ENCODE results near the gene CFAP221. TPM values are rescaled to one million over a fixed set of nuclear protein-coding genes. Genes with fewer than 3 reads are reported as not detected.

The CFAP221 gene
- total RNA-seq, 3 donors from 2014 or later (not counting 1 experiment from before 2014, with no cell fraction given): not detected

DNA sequence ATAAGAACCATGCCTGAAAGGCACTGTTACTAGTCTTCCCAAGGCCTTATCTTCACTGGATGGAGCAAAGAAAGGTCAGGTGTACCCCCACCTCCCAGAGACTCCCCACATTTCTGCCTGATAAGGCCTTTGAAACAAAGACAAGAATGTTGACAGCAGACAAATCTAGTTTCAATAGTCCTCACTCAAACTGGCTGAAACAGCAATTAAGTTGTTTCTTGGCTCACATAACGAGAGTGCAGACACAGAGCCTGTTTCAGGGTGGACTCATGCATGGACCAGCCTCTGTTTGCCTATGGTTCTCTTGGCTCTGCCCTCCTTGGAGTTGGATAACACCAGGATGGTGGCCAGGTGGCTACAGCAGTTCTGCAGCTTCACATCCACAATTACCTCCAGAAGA is 7.5 kb upstream of the CFAP221 start:
- Histone ChIP-seq H3K27ac (ENCODE audit: low read length) (no peak overlapping the region), H3K36me3 (ENCODE audit: control insufficient read depth, insufficient read depth, low read length) (no peaks in the 10 kb centered on the region), H3K27me3 (ENCODE audit: control insufficient read depth, insufficient read depth, low read length) (peaks cover 2% of the 10 kb centered on the region), H3K4me3 (ENCODE audit: low read length) (no peak overlapping the region), H3K9me3 (ENCODE audit: control insufficient read depth, insufficient read depth, low read length) (peaks cover 5% of the 10 kb centered on the region), H3K4me1 (ENCODE audit: control insufficient read depth, insufficient read depth, low read length) (no peaks in the 10 kb centered on the region)
- Mint-ChIP-seq H3K4me1 (no peaks in the 10 kb centered on the region), H3K27ac (no peak overlapping the region), H3K4me3 (no peak overlapping the region), H3K36me3 (peaks cover 13% of the 10 kb centered on the region), H3K9me3 (peaks cover 2 to 6% of the 10 kb centered on the region in 2 donors), H3K27me3 (ENCODE audit: low read depth in 2 of 2) (peaks cover 8 to 36% of the 10 kb centered on the region in 2 donors)
- 52% methylated on average over 1 of the region's 1 CpG for WGBS (ENCODE audit: insufficient coverage)
- ATAC-seq (no peak), DNase-seq (no peak)
- intact Hi-C loops (cut with micrococcal nuclease): no loop called here
- TF ChIP-seq, protein P1, sequence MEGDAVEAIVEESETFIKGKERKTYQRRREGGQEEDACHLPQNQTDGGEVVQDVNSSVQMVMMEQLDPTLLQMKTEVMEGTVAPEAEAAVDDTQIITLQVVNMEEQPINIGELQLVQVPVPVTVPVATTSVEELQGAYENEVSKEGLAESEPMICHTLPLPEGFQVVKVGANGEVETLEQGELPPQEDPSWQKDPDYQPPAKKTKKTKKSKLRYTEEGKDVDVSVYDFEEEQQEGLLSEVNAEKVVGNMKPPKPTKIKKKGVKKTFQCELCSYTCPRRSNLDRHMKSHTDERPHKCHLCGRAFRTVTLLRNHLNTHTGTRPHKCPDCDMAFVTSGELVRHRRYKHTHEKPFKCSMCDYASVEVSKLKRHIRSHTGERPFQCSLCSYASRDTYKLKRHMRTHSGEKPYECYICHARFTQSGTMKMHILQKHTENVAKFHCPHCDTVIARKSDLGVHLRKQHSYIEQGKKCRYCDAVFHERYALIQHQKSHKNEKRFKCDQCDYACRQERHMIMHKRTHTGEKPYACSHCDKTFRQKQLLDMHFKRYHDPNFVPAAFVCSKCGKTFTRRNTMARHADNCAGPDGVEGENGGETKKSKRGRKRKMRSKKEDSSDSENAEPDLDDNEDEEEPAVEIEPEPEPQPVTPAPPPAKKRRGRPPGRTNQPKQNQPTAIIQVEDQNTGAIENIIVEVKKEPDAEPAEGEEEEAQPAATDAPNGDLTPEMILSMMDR (IDR thresholded peaks at IDR 0.05): no peak

DNA sequence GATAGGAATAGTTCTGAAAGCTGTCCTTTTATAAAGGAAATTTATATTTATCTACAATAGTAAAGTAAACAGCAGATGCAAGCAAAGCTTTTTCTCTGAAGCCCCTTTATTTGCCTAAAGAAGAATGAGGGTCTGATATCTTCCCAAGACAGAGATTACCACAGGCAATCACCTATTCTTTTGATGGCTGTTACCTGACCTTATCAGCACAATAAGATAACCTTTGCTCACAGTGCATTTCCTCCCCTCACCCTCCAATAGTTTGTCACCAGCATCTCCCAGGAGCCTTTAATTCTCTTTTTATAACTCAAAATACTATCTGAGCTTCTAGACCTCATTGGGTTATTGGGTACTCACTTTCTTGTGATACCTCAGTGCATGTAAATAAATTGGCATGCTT is 6.5 kb upstream of the CFAP221 start:
- Mint-ChIP-seq H3K27me3 (ENCODE audit: low read depth in 2 of 2) (peaks cover 16 to 39% of the 10 kb centered on the region in 2 donors), H3K36me3 (peaks cover 6% of the 10 kb centered on the region), H3K4me1 (no peaks in the 10 kb centered on the region), H3K9me3 (peaks cover 2 to 3% of the 10 kb centered on the region in 2 donors), H3K27ac (no peak overlapping the region), H3K4me3 (no peak overlapping the region)
- TF ChIP-seq, protein P1 (IDR thresholded peaks at IDR 0.05): no peak
- Histone ChIP-seq H3K4me3 (ENCODE audit: low read length) (no peak overlapping the region), H3K4me1 (ENCODE audit: control insufficient read depth, insufficient read depth, low read length) (no peaks in the 10 kb centered on the region), H3K36me3 (ENCODE audit: control insufficient read depth, insufficient read depth, low read length) (no peaks in the 10 kb centered on the region), H3K27ac (ENCODE audit: low read length) (no peak overlapping the region), H3K27me3 (ENCODE audit: control insufficient read depth, insufficient read depth, low read length) (peaks cover 9% of the 10 kb centered on the region), H3K9me3 (ENCODE audit: control insufficient read depth, insufficient read depth, low read length) (peaks cover 5% of the 10 kb centered on the region)
- intact Hi-C loops (cut with micrococcal nuclease): no loop called here
- ATAC-seq: no peak
- no peak for DNase-seq

- intact Hi-C loops (cut with micrococcal nuclease): no loop called here
- TF ChIP-seq, protein P1 (IDR thresholded peaks at IDR 0.05): no peak
- Mint-ChIP-seq H3K9me3 (no peaks in the 10 kb centered on the region), H3K27ac (no peak overlapping the region), H3K27me3 (ENCODE audit: low read depth in 2 of 2) (peaks cover 35 to 69% of the 10 kb centered on the region in 2 donors), H3K4me3 (no peak overlapping the region), H3K4me1 (peaks cover 0 to 5% of the 10 kb centered on the region in 2 donors), H3K36me3 (peaks cover 7% of the 10 kb centered on the region)
- ATAC-seq (no peak), DNase-seq (no peak)
- 83% methylated on average over 2 of the region's 2 CpGs for WGBS (ENCODE audit: insufficient coverage)
- no peak overlapping the region for H3K27ac ChIP-seq (ENCODE audit: low read length)
- no peaks in the 10 kb centered on the region for H3K36me3 ChIP-seq (ENCODE audit: control insufficient read depth, insufficient read depth, low read length)
- H3K4me1 ChIP-seq (ENCODE audit: control insufficient read depth, insufficient read depth, low read length): peaks cover 6% of the 10 kb centered on the region
- H3K27me3 ChIP-seq (ENCODE audit: control insufficient read depth, insufficient read depth, low read length): peaks cover 26% of the 10 kb centered on the region
- H3K4me3 ChIP-seq (ENCODE audit: low read length): no peak overlapping the region
- H3K9me3 ChIP-seq (ENCODE audit: control insufficient read depth, insufficient read depth, low read length): no peaks in the 10 kb centered on the region
Measured at GRCh38 chr2:119541476-119541875, 2.8 kb upstream of the CFAP221 start.

- H3K27ac Mint-ChIP-seq: no peak overlapping the region
- 77% methylated on average over 9 of the region's 11 CpGs for WGBS (ENCODE audit: insufficient coverage)
- peaks cover 35 to 61% of the 10 kb centered on the region in 2 donors for H3K27me3 Mint-ChIP-seq (ENCODE audit: low read depth in 2 of 2)
Measured at GRCh38 chr2:119544939-119545475, 758 bp downstream of the CFAP221 start.

More at GRCh38 chr2:119544939-119545475, 758 bp downstream of the CFAP221 start:
- H3K27me3 ChIP-seq (ENCODE audit: control insufficient read depth, insufficient read depth, low read length): peaks cover 31% of the 10 kb centered on the region
- peaks cover 7% of the 10 kb centered on the region for H3K36me3 Mint-ChIP-seq
- DNase-seq: no peak
- TF ChIP-seq, protein P1 (IDR thresholded peaks at IDR 0.05): no peak
- no peak overlapping the region for H3K27ac ChIP-seq (ENCODE audit: low read length)
- H3K4me1 Mint-ChIP-seq: peaks cover 0 to 5% of the 10 kb centered on the region in 2 donors
- H3K4me1 ChIP-seq (ENCODE audit: control insufficient read depth, insufficient read depth, low read length): peaks cover 6% of the 10 kb centered on the region
- no peak for ATAC-seq
- H3K36me3 ChIP-seq (ENCODE audit: control insufficient read depth, insufficient read depth, low read length): no peaks in the 10 kb centered on the region
- peak overlapping the region; percentile 61 for H3K4me3 Mint-ChIP-seq
- intact Hi-C loops (cut with micrococcal nuclease): no loop called here
- H3K9me3 Mint-ChIP-seq: no peaks in the 10 kb centered on the region
- H3K4me3 ChIP-seq (ENCODE audit: low read length): no peak overlapping the region
- no peaks in the 10 kb centered on the region for H3K9me3 ChIP-seq (ENCODE audit: control insufficient read depth, insufficient read depth, low read length)

Data from natural killer cell (primary cell).